GM12878 (cell line): Measurements from ENCODE around the gene NDUFB11. TPM values are rescaled to one million over a fixed set of nuclear protein-coding genes. Genes with fewer than 3 reads are reported as not detected.

Experiments used
- ATAC-seq: fragments of 200-7000 bp; cut with Tn5 transposase; 3 replicates; pipeline ENCODE4 v1.9.1; 2020; ENCODE audit warnings: mild to moderate bottlenecking, moderate library complexity
- BruUV-seq: library from RNA; stranded (reverse); fragments of 400-500 nt; replicated peaks from 2 replicates; lab custom pipeline; 2021; lab: Mats Ljungman, UMichigan
- CTCF ChIA-PET: fragments of 300-600 bp; sonication (Branson Sonifier 250); formaldehyde crosslinking; extraction: SDS; loops from one replicate; lab custom pipeline; 2021; ENCODE audit warnings: inconsistent platforms; lab: Yijun Ruan, JAX
- POLR2A ChIA-PET: fragments of 350-600 bp; formaldehyde crosslinking; extraction: SDS; loops from one replicate; lab custom pipeline; 2021; ENCODE audit warnings: inconsistent platforms; lab: Charles Lee
- RAD21 ChIA-PET: fragments of 300-600 bp; sonication (Branson Sonifier 250); formaldehyde crosslinking; loops from one replicate; lab custom pipeline; 2023; ENCODE audit warnings: antibody characterized with exemption; ENCODE audit not compliant: unreplicated experiment; lab: Charles Lee
- SMC1A ChIA-PET: fragments of 300-600 bp; sonication (Branson Sonifier 250); formaldehyde crosslinking; loops from one replicate; lab custom pipeline; 2023; ENCODE audit not compliant: unreplicated experiment, uncharacterized antibody; lab: Charles Lee
- DNase-seq: peaks from one replicate; pipeline ENCODE4 v3.0.0-alpha.2; 2011; ENCODE audit warnings: low read depth, low spot score
- FAIRE-seq: peaks from 3 replicates; lab custom pipeline; 2011; peaks lifted over from hg19 to GRCh38; lab: Jason Lieb, UNC
- H2AFZ ChIP-seq: 2 replicates; pipeline ENCODE4 v1.6.0; 2011; ENCODE audit warnings: low read depth, low read length, control low read depth; ENCODE audit not compliant: control insufficient read depth
- H3K27ac ChIP-seq: 2 replicates; pipeline ENCODE4 v1.5.1; 2011; ENCODE audit warnings: control low read depth; ENCODE audit not compliant: control insufficient read depth, insufficient read depth
- H3K27me3 ChIP-seq, 2 experiments: replicated peaks in 1 of 2; 2 replicates each; pipeline versions ENCODE4 v1.6.0 to v1.6.1; 2011; ENCODE audit warnings: low read length in 1 of 2; ENCODE audit not compliant: control insufficient read depth in 2 of 2, insufficient read depth in 2 of 2
- H3K36me3 ChIP-seq, 2 experiments: 2 replicates each; pipeline ENCODE4 v1.5.1; 2011; ENCODE audit warnings: low read length in 1 of 2; ENCODE audit not compliant: control insufficient read depth in 2 of 2, insufficient read depth in 2 of 2
- H3K4me1 ChIP-seq: 2 replicates; pipeline ENCODE4 v1.6.1; 2011; ENCODE audit warnings: mild to moderate bottlenecking, low read length, moderate library complexity, mixed read lengths; ENCODE audit not compliant: control insufficient read depth, insufficient read depth
- H3K4me2 ChIP-seq: 2 replicates; pipeline ENCODE4 v1.6.0; 2011; ENCODE audit warnings: control low read depth; ENCODE audit not compliant: control insufficient read depth, insufficient read depth
- H3K4me3 ChIP-seq: fragments of 200-600 bp; sonication (generic); 2 replicates; pipeline ENCODE4 v1.5.1; 2016
- H3K79me2 ChIP-seq: 2 replicates; pipeline ENCODE4 v1.6.0; 2011; ENCODE audit warnings: low read length; ENCODE audit not compliant: control insufficient read depth, insufficient read depth
- H3K9ac ChIP-seq: 2 replicates; pipeline ENCODE4 v1.8.0; 2011; ENCODE audit warnings: low read length, control low read depth, mixed read lengths; ENCODE audit not compliant: control insufficient read depth, insufficient read depth
- H3K9me3 ChIP-seq: replicated peaks from 3 replicates; pipeline ENCODE4 v1.5.1; 2011; ENCODE audit warnings: mild to moderate bottlenecking, low read length; ENCODE audit not compliant: control insufficient read depth, insufficient read depth
- H4K20me1 ChIP-seq: 2 replicates; pipeline ENCODE4 v1.6.0; 2011; ENCODE audit not compliant: control insufficient read depth, insufficient read depth
- BHLHE40 ChIP-seq, 2 experiments: fragments of 450-650 bp in 1 of 2; IDR thresholded peaks; 2 replicates each; pipeline ENCODE4 v1.6.1; 2011 to 2017; ENCODE audit warnings: low read depth in 2 of 2, borderline replicate concordance in 1 of 2, improper control_type of control experiment in 1 of 2, low read length in 1 of 2, mild to moderate bottlenecking in 1 of 2
- BMI1 ChIP-seq: fragments of 450-650 bp; IDR thresholded peaks from 2 replicates; pipeline ENCODE4 v1.6.1; 2016; ENCODE audit warnings: mild to moderate bottlenecking, moderate library complexity, borderline replicate concordance
- CTCF ChIP-seq, 3 experiments: IDR thresholded peaks in 2 of 3; conservative IDR thresholded peaks in 1 of 3; 2 replicates each; pipeline ENCODE4 v1.5.1; 2011; ENCODE audit warnings: low read depth in 3 of 3, low read length in 3 of 3, mild to moderate bottlenecking in 3 of 3, control low read depth in 2 of 3, moderate library complexity in 2 of 3, inconsistent platforms in 1 of 3, mixed read lengths in 1 of 3; ENCODE audit not compliant: control insufficient read depth in 2 of 3, insufficient read depth in 1 of 3; ENCODE audit errors: extremely low read depth in 1 of 3
- EED ChIP-seq: sonication (generic); IDR thresholded peaks from 2 replicates; pipeline ENCODE4 v1.6.1; 2016; ENCODE audit warnings: antibody characterized with exemption, low read depth
- ELK1 ChIP-seq: IDR thresholded peaks from 2 replicates; pipeline ENCODE4 v1.6.1; 2012; ENCODE audit warnings: low read depth, low read length, improper control_type of control experiment
- HDAC6 ChIP-seq: fragments of 200-600 bp; sonication (generic); IDR thresholded peaks from one replicate; pipeline ENCODE4 v1.8.0; 2017; ENCODE audit warnings: antibody characterized with exemption; ENCODE audit not compliant: unreplicated experiment
- IRF3 ChIP-seq: fragments of 450-650 bp; IDR thresholded peaks from 2 replicates; pipeline ENCODE4 v1.6.1; 2014; ENCODE audit warnings: mild to moderate bottlenecking
- MLLT1 ChIP-seq: fragments of 450-650 bp; IDR thresholded peaks from 2 replicates; pipeline ENCODE4 v1.6.1; 2016; ENCODE audit warnings: mild to moderate bottlenecking
- POLR2AphosphoS5 ChIP-seq: IDR thresholded peaks from 2 replicates; pipeline ENCODE4 v1.6.1; 2011; ENCODE audit warnings: mild to moderate bottlenecking, low read length, inconsistent platforms
- POU2F2 ChIP-seq: IDR thresholded peaks from 3 replicates; pipeline ENCODE4 v1.6.1; 2011; ENCODE audit warnings: low read depth, mild to moderate bottlenecking, low read length, borderline replicate concordance
- RB1 ChIP-seq: fragments of 450-650 bp; formaldehyde crosslinking; IDR thresholded peaks from 2 replicates; pipeline ENCODE4 v1.6.1; 2017; ENCODE audit warnings: mild to moderate bottlenecking, borderline replicate concordance
- SMAD5 ChIP-seq: IDR thresholded peaks from 2 replicates; pipeline ENCODE4 v1.6.1; 2016; ENCODE audit warnings: antibody characterized with exemption, low read depth
- WGBS: methylation state at CpG from one replicate; pipeline ENCODE4 v1.1.6; 2016; ENCODE audit warnings: low lambda C conversion rate; ENCODE audit not compliant: insufficient replicate concordance, insufficient coverage; ENCODE audit errors: missing lambda C conversion rate; 5-methylcytosine and 5-hydroxymethylcytosine counted together
- in situ Hi-C: fragments of 300-500 bp; cut with MboI; formaldehyde crosslinking; loops from 9 replicates; pipeline ENCODE4 v1.14.3; 2018; ENCODE audit warnings: mixed read lengths
- intact Hi-C: fragments of 100-400 bp; cut with micrococcal nuclease; formaldehyde crosslinking; loops from one replicate; pipeline ENCODE4 v1.14.2; 2022; ENCODE audit not compliant: unreplicated experiment
- polyA plus RNA-seq, 11 experiments: library from polyadenylated mRNA; depleted of rRNA in 4 of 11; unstranded in 6 of 11; stranded (reverse) in 5 of 11; fragments of >200 nt; fragmentation: Nextera tagmentation in 4 of 11; fragmentation: Illumina TruSeq in 1 of 11; extraction: Ambion mirVana in 4 of 11; extraction: Trizol in 1 of 11; gene quantifications; 1 replicate in 1 of 11; 2 replicates in 10 of 11; pipeline versions ENCODE4 v1.2.1 to v1.2.3, GENCODE V29; 2011 to 2016; ENCODE audit warnings: inconsistent platforms in 2 of 11, missing spikeins in 2 of 11, low read depth in 1 of 11
- total RNA-seq, 4 experiments: library from RNA; depleted of rRNA in 3 of 4; stranded (reverse); fragments of >200 nt in 3 of 4; fragmentation: Illumina TruSeq in 1 of 4; extraction: Trizol in 1 of 4; gene quantifications; 2 replicates each; pipeline versions ENCODE4 v1.2.1 to v1.2.3, GENCODE V29; 2013 to 2021

NDUFB11 gene
- total and polyA plus RNA-seq, 10 of the 15 experiments (the other 5 are each of a cell fraction or from before 2014, with no cell fraction given): 16.1 to 202 (median 83.3) TPM

GRCh38 chrX:47164420-47164819 is 19.9 kb upstream of the NDUFB11 start:
- POLR2A ChIA-PET: no interaction called here

GRCh38 chrX:47162927-47163583 is 18.6 kb upstream of the NDUFB11 start:
- ChIA-PET CTCF (no interaction called here), SMC1A (no interaction called here), RAD21 (no interaction called here), POLR2A (no interaction called here)
- 90% methylated on average over 5 of the region's 5 CpGs for WGBS
- BruUV-seq: no TSS peak
- DNase-seq (no peak), ATAC-seq (no peak), FAIRE-seq (no peak)
- Histone ChIP-seq H4K20me1 (no peaks in the 10 kb centered on the region), H3K4me1 (no peaks in the 10 kb centered on the region), H3K9ac (no peak overlapping the region), H3K9me3 (no peaks in the 10 kb centered on the region; the same call in 2 of the 3 replicates), H3K27me3 (no peaks in the 10 kb centered on the region), H3K4me3 (no peak overlapping the region), H2AFZ (no peak overlapping the region), H3K4me2 (no peak overlapping the region), H3K27ac (no peak overlapping the region), H3K79me2 (peaks cover 2% of the 10 kb centered on the region), H3K36me3 (no peaks in the 10 kb centered on the region; a peak in 1 of 4 replicates)
- intact Hi-C loops: no loop called here
- in situ Hi-C loops: no loop called here
- TF ChIP-seq IRF3: no peak
- no peak for TF ChIP-seq BMI1
- no peak for TF ChIP-seq CTCF (IDR thresholded peaks at IDR 0.05 in 2 of 3, conservative IDR thresholded peaks at IDR 0.05 in 1 of 3; ENCODE audit: control insufficient read depth in 2 of 3, extremely low read depth in 1 of 3, insufficient read depth in 1 of 3, low read depth in 3 of 3, low read length in 3 of 3)
- TF ChIP-seq RB1: no peak
- no peak for TF ChIP-seq SMAD5
- no peak for TF ChIP-seq ELK1
- no peak for TF ChIP-seq MLLT1
- no peak for TF ChIP-seq POU2F2

More at GRCh38 chrX:47164420-47164819, 19.9 kb upstream of the NDUFB11 start:
- DNase-seq (no peak), FAIRE-seq (no peak), ATAC-seq (no peak)
- ChIA-PET RAD21 (no interaction called here), CTCF (interaction anchor here (0.7 kb wide), 1 partner anchor 757 kb away, joined by 3 read pairs; no protein-coding TSS in a partner anchor), SMC1A (no interaction called here)
- H3K4me3 ChIP-seq: no peak overlapping the region
- H4K20me1 ChIP-seq: no peaks in the 10 kb centered on the region
- H3K9me3 ChIP-seq: no peaks in the 10 kb centered on the region; the same call in 2 of the 3 replicates
- peaks cover 0 to 3% of the 10 kb centered on the region in 2 experiments; a peak in 2 of 4 replicates for H3K36me3 ChIP-seq
- WGBS: 97% methylated on average over 3 of the region's 3 CpGs
- no peak overlapping the region for H3K9ac ChIP-seq
- no TSS peak for BruUV-seq
- H3K4me2 ChIP-seq: no peak overlapping the region
- no peaks in the 10 kb centered on the region for H3K27me3 ChIP-seq
- intact Hi-C loops: no loop called here
- no peak overlapping the region for H3K27ac ChIP-seq
- H2AFZ ChIP-seq: no peak overlapping the region
- no peak for TF ChIP-seq BHLHE40 (IDR thresholded peaks at IDR 0.05; ENCODE audit: borderline replicate concordance in 1 of 2, low read depth in 2 of 2, low read length in 1 of 2)
- no peak for TF ChIP-seq SMAD5
- no peak for TF ChIP-seq HDAC6
- no peak for TF ChIP-seq POLR2AphosphoS5
- TF ChIP-seq EED: no peak
- no peaks in the 10 kb centered on the region for H3K4me1 ChIP-seq
- peaks cover 2% of the 10 kb centered on the region for H3K79me2 ChIP-seq
- in situ Hi-C loops: no loop called here
